ENCODE measurements around the gene ATG12. TPM values are rescaled to one million over a fixed set of nuclear protein-coding genes. Genes with fewer than 3 reads are reported as not detected.

Gene ATG12
- total RNA-seq, 1 donor from 2014 or later = 67.3 TPM

GRCh38 chr5:115788440-115788839, 52.9 kb downstream of the ATG12 start:
- no peak for DNase-seq
- Mint-ChIP-seq H3K36me3 (ENCODE audit: unreplicated experiment) (no peaks in the 10 kb centered on the region), H3K4me3 (ENCODE audit: unreplicated experiment) (no peak overlapping the region), H3K9me3 (ENCODE audit: unreplicated experiment) (no peaks in the 10 kb centered on the region), H3K27ac (ENCODE audit: unreplicated experiment) (no peak overlapping the region), H3K27me3 (ENCODE audit: unreplicated experiment) (no peaks in the 10 kb centered on the region), H3K4me1 (ENCODE audit: low read depth, unreplicated experiment) (peaks cover 34% of the 10 kb centered on the region)
- TF ChIP-seq CTCF (IDR thresholded peaks at IDR 0.05; ENCODE audit: partially characterized antibody, unreplicated experiment) = no peak

GRCh38 chr5:115787426-115787825, 53.9 kb downstream of the ATG12 start:
- H3K27ac Mint-ChIP-seq (ENCODE audit: unreplicated experiment) = no peak overlapping the region

GRCh38 chr5:115785381-115786065, 55.8 kb downstream of the ATG12 start:
- peak overlapping the region; percentile 34 for H3K27ac Mint-ChIP-seq (ENCODE audit: unreplicated experiment)
- no peaks in the 10 kb centered on the region for H3K36me3 Mint-ChIP-seq (ENCODE audit: unreplicated experiment)
- no peak for DNase-seq
- no peak for TF ChIP-seq CTCF (IDR thresholded peaks at IDR 0.05; ENCODE audit: partially characterized antibody, unreplicated experiment)
- peaks cover 22% of the 10 kb centered on the region for H3K4me1 Mint-ChIP-seq (ENCODE audit: low read depth, unreplicated experiment)
- no peaks in the 10 kb centered on the region for H3K9me3 Mint-ChIP-seq (ENCODE audit: unreplicated experiment)
- H3K4me3 Mint-ChIP-seq (ENCODE audit: unreplicated experiment) = no peak overlapping the region
- H3K27me3 Mint-ChIP-seq (ENCODE audit: unreplicated experiment) = no peaks in the 10 kb centered on the region

More at GRCh38 chr5:115787426-115787825, 53.9 kb downstream of the ATG12 start:
- peaks cover 24% of the 10 kb centered on the region for H3K4me1 Mint-ChIP-seq (ENCODE audit: low read depth, unreplicated experiment)
- H3K4me3 Mint-ChIP-seq (ENCODE audit: unreplicated experiment) = no peak overlapping the region
- peak; percentile 55 for DNase-seq
- H3K27me3 Mint-ChIP-seq (ENCODE audit: unreplicated experiment) = no peaks in the 10 kb centered on the region
- TF ChIP-seq CTCF (IDR thresholded peaks at IDR 0.05; ENCODE audit: partially characterized antibody, unreplicated experiment) = no peak
- H3K36me3 Mint-ChIP-seq (ENCODE audit: unreplicated experiment) = no peaks in the 10 kb centered on the region
- H3K9me3 Mint-ChIP-seq (ENCODE audit: unreplicated experiment) = no peaks in the 10 kb centered on the region

- H3K36me3 Mint-ChIP-seq (ENCODE audit: unreplicated experiment) = no peaks in the 10 kb centered on the region
These were observed 62.9 kb downstream of the ATG12 start for GRCh38 chr5:115778417-115778816.

More at GRCh38 chr5:115778417-115778816, 62.9 kb downstream of the ATG12 start:
- DNase-seq = no peak
- H3K27ac Mint-ChIP-seq (ENCODE audit: unreplicated experiment) = no peak overlapping the region
- peaks cover 29% of the 10 kb centered on the region for H3K4me1 Mint-ChIP-seq (ENCODE audit: low read depth, unreplicated experiment)
- H3K4me3 Mint-ChIP-seq (ENCODE audit: unreplicated experiment) = no peak overlapping the region
- H3K27me3 Mint-ChIP-seq (ENCODE audit: unreplicated experiment) = peaks cover 7% of the 10 kb centered on the region
- H3K9me3 Mint-ChIP-seq (ENCODE audit: unreplicated experiment) = peaks cover 8% of the 10 kb centered on the region
- TF ChIP-seq CTCF (IDR thresholded peaks at IDR 0.05; ENCODE audit: partially characterized antibody, unreplicated experiment) = no peak

Other genes with a start within 250 kb of the ATG12 start
- gene TICAM2, start 239.1 kb downstream of the ATG12 start, total RNA-seq (ENCODE audit: unreplicated experiment) = 0.42 TPM
- 66.8 TPM for gene TMED7, start 215.5 kb downstream of the ATG12 start, total RNA-seq (ENCODE audit: unreplicated experiment)
- gene CDO1, start 24.9 kb downstream of the ATG12 start, total RNA-seq (ENCODE audit: unreplicated experiment) = 136 TPM
- 131 TPM for gene AP3S1, start 370 bp upstream of the ATG12 start, total RNA-seq (ENCODE audit: unreplicated experiment)
- gene LVRN, start 120.9 kb upstream of the ATG12 start, total RNA-seq (ENCODE audit: unreplicated experiment) = 0.59 TPM
- not detected for gene ARL14EPL, start 190.9 kb upstream of the ATG12 start, total RNA-seq (ENCODE audit: unreplicated experiment)
- 22.9 TPM for gene COMMD10, start 243.5 kb upstream of the ATG12 start, total RNA-seq (ENCODE audit: unreplicated experiment)